Peyer's patch (tissue), 4 donors: ENCODE measurements around the gene KCNQ2. TPM values are rescaled to one million over a fixed set of nuclear protein-coding genes. Genes with fewer than 3 reads are reported as not detected.
A peak's percentile ranks its signal among the peaks of the same experiment; 100 is the strongest.
"Not testable (repeated sequence)": the region's sequence is repeated elsewhere in the genome, so short reads cannot be mapped to it uniquely, and the experiment has no call there.

Experiments used
- DNase-seq, 3 donors: peaks; one replicate each; pipeline ENCODE4 v3.0.0-alpha.2; 2017 to 2019
- H3K27ac ChIP-seq, 4 donors: fragments of 200-600 bp; sonication (generic); one replicate each; pipeline ENCODE4 v1.5.1; 2016 to 2019
- H3K27me3 ChIP-seq, 2 donors: fragments of 200-600 bp; sonication (generic); one replicate each; pipeline ENCODE4 v1.5.1; 2019
- H3K36me3 ChIP-seq, 3 donors: fragments of 200-600 bp; sonication (generic); one replicate each; pipeline ENCODE4 v1.5.1; 2016 to 2019
- H3K4me1 ChIP-seq, 4 donors: fragments of 200-600 bp; sonication (generic); one replicate each; pipeline ENCODE4 v1.5.1; 2016 to 2019
- H3K4me3 ChIP-seq, 4 donors: fragments of 200-600 bp; sonication (generic); 1 replicate in 3 of 4; 2 replicates in 1 of 4; pipeline ENCODE4 v1.5.1; 2016 to 2019; ENCODE audit warnings: mild to moderate bottlenecking in 1 of 4
- H3K9me3 ChIP-seq, 4 donors: fragments of 200-600 bp; sonication (generic); one replicate each; pipeline ENCODE4 v1.5.1; 2016 to 2019; ENCODE audit warnings: mild to moderate bottlenecking in 1 of 4
- CTCF ChIP-seq, 6 experiments: fragments of 450-650 bp in 4 of 6; fragments of 200-600 bp in 2 of 6; sonication (generic) in 1 of 6; IDR thresholded peaks; one replicate each; pipeline ENCODE4 v1.5.1; 2017 to 2019; ENCODE audit warnings: antibody characterized with exemption in 6 of 6, mild to moderate bottlenecking in 3 of 6, moderate library complexity in 1 of 6
- POLR2A ChIP-seq, 2 donors: fragments of 450-650 bp; IDR thresholded peaks; one replicate each; pipeline ENCODE4 v1.5.1; 2017; ENCODE audit warnings: antibody characterized with exemption in 2 of 2, mild to moderate bottlenecking in 2 of 2, moderate library complexity in 2 of 2
- total RNA-seq, 4 donors: library from RNA; depleted of rRNA; stranded (reverse); fragments of >200 nt; gene quantifications; one replicate each; pipeline ENCODE4 v1.1.0, GENCODE V29; 2016

KCNQ2 gene
- total RNA-seq, 4 donors from 2014 or later = not detected

- H3K36me3 ChIP-seq = peaks cover 0 to 16% (median 0%) of the 10 kb centered on the region in 3 donors
- H3K9me3 ChIP-seq = no peaks in the 10 kb centered on the region
- H3K27ac ChIP-seq = no peak overlapping the region
- TF ChIP-seq POLR2A (IDR thresholded peaks at IDR 0.05) (no peak), CTCF (IDR thresholded peaks at IDR 0.05) (no peak)
- H3K4me3 ChIP-seq = peak overlapping the region in 3 of 4 donors; percentile 76 to 99 (median 98)
- peak in 1 of 3 donors; percentile 48 for DNase-seq
- H3K27me3 ChIP-seq = no peaks in the 10 kb centered on the region
- H3K4me1 ChIP-seq = peaks cover 0 to 27% (median 11%) of the 10 kb centered on the region in 4 donors
These were observed 46.7 kb upstream of the KCNQ2 start for GRCh38 chr20:63518946-63519667.

- peaks cover 0 to 13% (median 0%) of the 10 kb centered on the region in 3 donors for H3K36me3 ChIP-seq
- H3K9me3 ChIP-seq = no peaks in the 10 kb centered on the region
- peak in 1 of 3 donors; percentile 40 for DNase-seq
These were observed 46.0 kb upstream of the KCNQ2 start for GRCh38 chr20:63518351-63518861.

DNA sequence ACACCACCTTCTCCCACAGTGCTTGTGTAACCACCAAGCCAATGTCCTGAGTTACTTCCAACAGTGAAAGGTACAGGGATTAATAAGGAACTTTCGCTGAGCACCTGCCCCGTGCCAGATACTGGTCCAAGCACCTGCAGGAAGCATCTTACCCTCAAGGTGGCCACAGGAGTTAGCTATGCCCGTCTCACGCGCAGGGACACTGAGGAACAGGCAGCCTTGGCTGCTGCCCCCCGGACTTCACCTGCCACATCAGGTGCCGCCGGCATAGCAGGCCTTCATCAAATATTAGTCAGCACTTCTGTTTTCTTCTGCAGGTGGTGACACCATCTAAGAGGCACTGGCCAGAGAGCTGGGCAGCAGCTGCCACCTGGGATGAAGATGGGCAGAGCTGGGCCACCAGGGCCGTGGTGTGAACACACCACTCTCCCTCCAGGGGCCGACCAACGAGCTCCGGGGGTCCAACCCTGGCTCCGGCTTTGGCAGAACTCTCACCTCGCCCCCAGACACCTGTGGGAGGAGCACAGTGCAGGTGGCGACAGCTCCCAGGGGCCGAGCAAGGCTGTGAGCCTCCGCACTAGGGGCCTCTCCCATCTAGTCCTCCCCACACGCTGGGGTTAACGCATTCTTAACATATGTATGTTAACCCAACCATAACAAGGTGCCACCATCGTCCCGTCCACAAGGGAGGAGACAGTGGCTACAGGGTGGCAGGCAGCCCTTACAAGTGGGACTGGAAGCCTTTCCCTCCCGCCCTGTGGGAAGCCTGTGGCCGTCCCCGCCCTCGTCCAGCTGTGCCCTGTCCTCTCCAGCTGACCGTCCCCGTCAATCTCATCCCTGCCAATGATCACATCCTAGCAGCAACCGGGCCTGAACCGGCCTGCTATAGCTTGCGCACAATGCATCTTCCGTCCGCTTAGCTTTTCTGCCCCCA is 45.2 kb upstream of the KCNQ2 start:
- Histone ChIP-seq H3K9me3 (no peaks in the 10 kb centered on the region), H3K36me3 (peaks cover 0 to 6% (median 0%) of the 10 kb centered on the region in 3 donors), H3K4me1 (peaks cover 0 to 22% (median 11%) of the 10 kb centered on the region in 4 donors), H3K27ac (no peak overlapping the region), H3K27me3 (no peaks in the 10 kb centered on the region), H3K4me3 (no peak overlapping the region)
- TF ChIP-seq CTCF (IDR thresholded peaks at IDR 0.05) (no peak), POLR2A (IDR thresholded peaks at IDR 0.05) (no peak)
- DNase-seq = peak in 1 of 3 donors; percentile 41

More at GRCh38 chr20:63518351-63518861, 46.0 kb upstream of the KCNQ2 start:
- TF ChIP-seq CTCF (IDR thresholded peaks at IDR 0.05) (no peak), POLR2A (IDR thresholded peaks at IDR 0.05) (no peak)
- no peaks in the 10 kb centered on the region for H3K27me3 ChIP-seq
- H3K4me1 ChIP-seq = peaks cover 0 to 27% (median 11%) of the 10 kb centered on the region in 4 donors
- no peak overlapping the region for H3K27ac ChIP-seq
- no peak overlapping the region for H3K4me3 ChIP-seq

DNA sequence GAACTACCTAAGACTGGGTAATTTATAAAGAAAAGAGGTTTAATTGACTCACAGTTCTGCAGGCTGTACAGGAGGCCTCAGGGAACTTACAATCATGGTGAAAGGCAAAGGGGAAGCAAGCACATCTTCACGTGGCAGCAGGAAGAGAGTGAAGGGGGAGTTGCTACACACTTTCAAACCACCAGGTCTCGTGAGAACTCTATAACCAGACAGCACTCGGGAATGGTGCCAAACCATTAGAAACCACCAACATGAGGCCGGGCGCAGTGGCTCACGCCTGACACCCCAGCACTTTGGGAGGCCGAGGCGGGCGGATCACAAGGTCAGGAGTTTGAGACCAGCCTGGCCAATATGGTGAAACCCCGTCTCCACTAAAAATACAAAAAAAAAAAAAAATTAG is 42.1 kb upstream of the KCNQ2 start:
- H3K27me3 ChIP-seq, H3K27ac ChIP-seq, H3K4me1 ChIP-seq, H3K36me3 ChIP-seq, H3K9me3 ChIP-seq, H3K4me3 ChIP-seq, DNase-seq: not testable (repeated sequence)

GRCh38 chr20:63513207-63513606 is 40.8 kb upstream of the KCNQ2 start:
- no peaks in the 10 kb centered on the region for H3K4me1 ChIP-seq
- no peaks in the 10 kb centered on the region for H3K36me3 ChIP-seq
- no peak overlapping the region for H3K4me3 ChIP-seq
- H3K27me3 ChIP-seq = no peaks in the 10 kb centered on the region
- no peak overlapping the region for H3K27ac ChIP-seq
- no peak for DNase-seq
- no peaks in the 10 kb centered on the region for H3K9me3 ChIP-seq
- no peak for TF ChIP-seq CTCF (IDR thresholded peaks at IDR 0.05)
- TF ChIP-seq POLR2A (IDR thresholded peaks at IDR 0.05) = no peak
